Subcutaneous abdominal adipose tissue (tissue), 5 donors: ENCODE results near the gene NBEAL2.
A peak's percentile ranks its signal among the peaks of the same experiment; 100 is the strongest.

Source experiments
- H3K27ac ChIP-seq: one replicate; pipeline ENCODE4 v1.7.0; 2013; ENCODE audit warnings: low read depth, mild to moderate bottlenecking, inconsistent platforms, low read length, moderate library complexity
- H3K27me3 ChIP-seq, 5 donors: one replicate each; pipeline ENCODE4 v1.7.0; 2013; ENCODE audit warnings: low read length in 5 of 5, inconsistent platforms in 1 of 5; ENCODE audit not compliant: control insufficient read depth in 5 of 5, insufficient read depth in 4 of 5
- H3K36me3 ChIP-seq, 5 donors: one replicate each; pipeline ENCODE4 v1.7.0; 2013; ENCODE audit warnings: low read length in 5 of 5; ENCODE audit not compliant: control insufficient read depth in 5 of 5, insufficient read depth in 5 of 5
- H3K4me1 ChIP-seq, 5 donors: one replicate each; pipeline ENCODE4 v1.7.0; 2013; ENCODE audit warnings: low read length in 5 of 5, mild to moderate bottlenecking in 3 of 5, moderate library complexity in 1 of 5; ENCODE audit not compliant: control insufficient read depth in 5 of 5, insufficient read depth in 5 of 5
- H3K4me3 ChIP-seq, 5 donors: one replicate each; pipeline ENCODE4 v1.7.0; 2013; ENCODE audit warnings: low read length in 5 of 5, low read depth in 1 of 5
- H3K9ac ChIP-seq, 5 donors: one replicate each; pipeline ENCODE4 v1.7.0; 2013; ENCODE audit warnings: low read length in 5 of 5, mild to moderate bottlenecking in 4 of 5, moderate library complexity in 3 of 5
- H3K9me3 ChIP-seq, 5 donors: one replicate each; pipeline ENCODE4 v1.7.0; 2013; ENCODE audit warnings: low read length in 5 of 5; ENCODE audit not compliant: control insufficient read depth in 5 of 5
- donor health status: healthy.
- donor health status: healthy.
- donor health status: healthy.
- donor health status: healthy.
- donor health status: healthy.

Gene NBEAL2

DNA sequence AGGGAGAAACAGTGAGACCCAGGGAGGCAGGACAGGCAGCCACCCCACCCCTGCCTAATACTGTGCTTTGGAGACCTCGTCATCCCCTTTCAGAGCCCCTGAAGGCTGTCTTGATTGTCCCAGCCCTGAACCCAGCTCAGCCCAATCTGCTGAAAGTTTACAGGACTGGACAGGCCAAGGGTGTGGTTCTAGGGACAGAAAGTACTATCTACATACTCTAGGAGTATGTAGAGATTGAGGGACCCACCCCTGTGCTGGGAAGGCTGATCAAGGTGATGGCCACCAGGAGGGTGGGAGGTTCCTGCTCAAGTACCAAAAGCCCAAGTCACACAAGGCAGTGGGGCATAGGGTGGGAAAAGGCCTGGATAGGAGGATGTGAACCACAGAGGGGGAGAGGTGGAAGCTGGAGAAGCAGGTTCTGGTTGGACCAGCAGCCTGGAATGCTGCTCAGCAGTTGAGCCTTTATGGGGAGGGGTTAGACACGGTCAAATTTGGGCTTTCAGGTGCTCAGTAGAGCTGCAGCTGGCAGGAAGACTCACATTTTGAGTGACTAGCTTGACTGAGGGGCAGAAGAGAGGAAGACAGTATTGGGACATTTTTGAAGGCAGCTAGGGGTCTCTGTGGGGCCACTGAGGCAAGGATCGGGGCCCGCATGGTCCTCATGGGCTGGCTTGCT is 6.7 kb downstream of the NBEAL2 start:
- Histone ChIP-seq H3K27me3 (no peaks in the 10 kb centered on the region), H3K4me3 (no peak overlapping the region), H3K9me3 (no peaks in the 10 kb centered on the region), H3K27ac (no peak overlapping the region), H3K36me3 (peaks cover 0 to 18% (median 12%) of the 10 kb centered on the region in 5 donors), H3K4me1 (peaks cover 7 to 69% (median 38%) of the 10 kb centered on the region in 5 donors), H3K9ac (no peak overlapping the region)

DNA sequence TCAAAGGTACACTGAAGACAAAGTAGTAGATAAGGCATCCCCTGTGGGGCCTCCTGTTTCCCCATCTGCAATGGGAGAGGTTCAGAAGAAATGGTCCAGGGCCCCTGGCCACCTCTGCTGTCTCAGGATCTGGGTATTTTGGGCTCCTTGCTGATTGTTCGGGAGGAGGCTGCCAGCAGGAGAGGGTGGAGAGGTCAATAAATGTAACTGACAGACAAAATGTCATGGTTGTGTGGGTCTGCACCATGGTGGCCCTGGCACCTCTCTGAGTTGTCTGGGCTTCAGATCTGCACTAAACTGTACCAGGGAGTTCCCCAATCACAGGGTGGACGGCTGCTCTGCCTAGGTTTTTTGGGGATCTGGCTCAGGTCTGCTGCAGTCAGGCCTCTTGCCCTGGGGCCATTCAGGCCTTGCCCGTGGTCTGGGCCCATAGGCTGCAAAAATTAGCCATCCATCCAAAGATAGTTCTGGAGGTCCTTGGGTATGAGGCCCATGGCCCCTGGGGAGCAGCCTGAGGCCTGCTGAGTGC is 7.4 kb downstream of the NBEAL2 start:
- peaks cover 4 to 66% (median 32%) of the 10 kb centered on the region in 5 donors for H3K4me1 ChIP-seq
- no peak overlapping the region for H3K4me3 ChIP-seq
- no peak overlapping the region for H3K9ac ChIP-seq
- H3K36me3 ChIP-seq = peaks cover 0 to 25% (median 18%) of the 10 kb centered on the region in 5 donors
- no peaks in the 10 kb centered on the region for H3K9me3 ChIP-seq
- no peak overlapping the region for H3K27ac ChIP-seq
- H3K27me3 ChIP-seq = no peaks in the 10 kb centered on the region

DNA sequence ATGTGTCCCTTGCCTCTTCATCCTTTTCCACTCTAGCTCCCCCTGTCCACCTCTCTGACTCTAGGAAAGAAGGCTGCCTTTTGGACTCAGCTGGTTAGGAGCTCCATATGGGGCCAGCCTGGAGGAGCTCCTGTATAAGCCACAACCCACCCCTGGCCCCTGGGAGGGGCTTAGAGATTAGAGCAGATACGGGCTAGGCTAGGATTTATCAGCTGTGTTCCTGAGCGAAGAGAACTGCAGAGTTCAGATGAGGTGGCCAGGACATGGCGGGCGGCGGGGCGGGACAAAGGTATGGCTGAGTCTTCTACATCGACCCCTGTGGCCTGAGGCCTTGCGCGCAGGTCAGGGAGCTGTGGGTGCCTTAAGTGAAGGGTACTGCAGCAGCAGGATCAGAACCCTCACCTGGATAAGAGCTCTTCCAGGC is 7.9 kb downstream of the NBEAL2 start:
- peaks cover 0 to 28% (median 19%) of the 10 kb centered on the region in 5 donors for H3K36me3 ChIP-seq
- peaks cover 4 to 62% (median 27%) of the 10 kb centered on the region in 5 donors for H3K4me1 ChIP-seq
- H3K4me3 ChIP-seq = peak overlapping the region in 2 of 5 donors; percentile 45 to 46
- no peaks in the 10 kb centered on the region for H3K27me3 ChIP-seq
- H3K27ac ChIP-seq = no peak overlapping the region
- H3K9ac ChIP-seq = no peak overlapping the region
- no peaks in the 10 kb centered on the region for H3K9me3 ChIP-seq

DNA sequence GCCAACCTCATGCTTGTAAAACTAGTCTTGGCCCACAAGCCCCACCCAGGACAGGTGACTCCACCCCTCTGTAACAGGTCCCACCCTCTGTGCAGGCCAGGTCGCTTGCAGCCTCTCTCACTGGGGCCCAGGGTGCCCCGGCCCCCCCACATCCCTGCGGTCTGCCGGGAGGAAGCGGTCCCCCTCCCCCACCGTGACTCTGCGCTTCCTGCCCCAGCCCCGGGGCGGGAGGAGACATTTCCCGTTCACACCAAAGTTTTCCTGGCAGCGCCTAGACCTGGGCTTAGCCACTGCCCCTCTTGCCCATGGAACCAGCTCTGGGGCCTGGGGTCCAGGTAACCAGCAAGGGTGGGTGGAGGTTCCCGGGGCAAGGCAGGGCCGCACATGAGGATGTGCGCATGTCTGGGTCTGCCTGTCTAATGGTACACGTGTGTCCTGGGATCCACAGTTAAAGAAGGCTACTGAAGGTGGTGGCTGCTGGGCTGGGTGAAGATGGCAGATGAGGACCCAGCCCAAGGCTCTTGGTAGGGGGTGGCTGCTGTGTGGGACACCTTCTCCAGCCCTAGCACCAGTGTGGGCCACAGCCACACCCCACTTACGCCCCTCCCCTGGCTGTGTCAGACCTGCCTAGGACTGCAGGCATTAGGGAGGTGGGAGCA is 8.4 kb downstream of the NBEAL2 start:
- Histone ChIP-seq H3K27me3 (no peaks in the 10 kb centered on the region), H3K4me3 (peak overlapping the region in 2 of 5 donors; percentile 45 to 46), H3K27ac (no peak overlapping the region), H3K4me1 (peaks cover 4 to 60% (median 27%) of the 10 kb centered on the region in 5 donors), H3K9me3 (no peaks in the 10 kb centered on the region), H3K36me3 (peaks cover 0 to 34% (median 21%) of the 10 kb centered on the region in 5 donors), H3K9ac (peak overlapping the region in 1 of 5 donors; percentile 48)

DNA sequence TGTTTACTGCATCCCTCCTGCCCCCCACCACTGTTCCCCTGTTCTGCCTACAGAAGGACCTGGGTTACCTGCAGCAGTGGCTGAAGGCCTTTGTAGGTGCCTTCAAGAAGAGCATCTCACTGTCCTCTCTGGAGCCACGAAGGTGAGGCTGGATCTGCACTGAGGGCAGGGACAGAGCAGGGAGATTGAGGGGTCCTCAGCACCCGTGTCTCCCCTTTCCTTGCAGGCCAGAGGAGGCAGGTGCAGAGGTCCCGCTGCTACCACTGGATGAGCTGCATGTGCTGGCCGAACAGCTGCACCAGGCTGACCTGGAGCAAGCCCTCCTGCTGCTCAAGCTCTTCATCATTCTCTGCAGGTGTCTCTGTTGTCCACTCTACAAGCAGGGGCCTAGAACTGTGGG is 9.2 kb downstream of the NBEAL2 start:
- no peak overlapping the region for H3K4me3 ChIP-seq
- peaks cover 0 to 41% (median 23%) of the 10 kb centered on the region in 5 donors for H3K36me3 ChIP-seq
- H3K27me3 ChIP-seq = no peaks in the 10 kb centered on the region
- H3K27ac ChIP-seq = no peak overlapping the region
- no peaks in the 10 kb centered on the region for H3K9me3 ChIP-seq
- peaks cover 4 to 60% (median 27%) of the 10 kb centered on the region in 5 donors for H3K4me1 ChIP-seq
- H3K9ac ChIP-seq = peak overlapping the region in 1 of 5 donors; percentile 23

DNA sequence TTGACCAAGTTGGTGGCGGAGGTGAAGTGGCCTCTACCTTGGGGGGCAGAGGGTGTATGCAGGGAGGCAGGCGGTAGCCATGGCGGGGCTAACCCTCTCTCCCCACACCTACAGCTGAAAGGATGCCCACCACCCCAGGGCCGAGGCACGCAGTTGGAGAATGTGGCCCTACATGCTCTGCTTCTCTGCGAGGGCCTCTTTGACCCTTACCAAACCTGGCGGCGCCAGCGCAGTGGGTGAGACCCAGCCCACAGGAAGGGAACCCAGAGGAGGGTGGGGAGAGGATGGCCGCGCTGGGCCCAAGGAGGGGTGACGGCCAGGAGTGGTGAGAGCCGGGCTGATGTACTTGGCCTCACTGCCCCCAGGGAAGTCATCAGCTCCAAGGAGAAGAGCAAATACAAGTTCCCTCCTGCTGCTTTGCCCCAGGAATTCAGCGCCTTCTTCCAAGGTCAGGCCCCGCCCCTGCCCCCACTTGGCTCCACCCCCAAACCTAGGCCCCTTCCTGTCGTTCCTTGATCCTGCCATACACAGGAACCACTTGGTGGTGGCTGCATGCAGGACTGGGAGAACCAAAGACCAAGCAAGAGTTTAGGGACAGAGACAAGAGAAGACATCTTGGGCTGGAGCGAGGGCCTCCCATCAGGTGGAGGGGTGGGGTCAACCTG is 9.8 kb downstream of the NBEAL2 start:
- H3K36me3 ChIP-seq = peaks cover 0 to 46% (median 29%) of the 10 kb centered on the region in 5 donors
- no peak overlapping the region for H3K9ac ChIP-seq
- no peak overlapping the region for H3K4me3 ChIP-seq
- no peaks in the 10 kb centered on the region for H3K9me3 ChIP-seq
- peaks cover 4 to 60% (median 27%) of the 10 kb centered on the region in 5 donors for H3K4me1 ChIP-seq
- no peak overlapping the region for H3K27ac ChIP-seq
- H3K27me3 ChIP-seq = no peaks in the 10 kb centered on the region

DNA sequence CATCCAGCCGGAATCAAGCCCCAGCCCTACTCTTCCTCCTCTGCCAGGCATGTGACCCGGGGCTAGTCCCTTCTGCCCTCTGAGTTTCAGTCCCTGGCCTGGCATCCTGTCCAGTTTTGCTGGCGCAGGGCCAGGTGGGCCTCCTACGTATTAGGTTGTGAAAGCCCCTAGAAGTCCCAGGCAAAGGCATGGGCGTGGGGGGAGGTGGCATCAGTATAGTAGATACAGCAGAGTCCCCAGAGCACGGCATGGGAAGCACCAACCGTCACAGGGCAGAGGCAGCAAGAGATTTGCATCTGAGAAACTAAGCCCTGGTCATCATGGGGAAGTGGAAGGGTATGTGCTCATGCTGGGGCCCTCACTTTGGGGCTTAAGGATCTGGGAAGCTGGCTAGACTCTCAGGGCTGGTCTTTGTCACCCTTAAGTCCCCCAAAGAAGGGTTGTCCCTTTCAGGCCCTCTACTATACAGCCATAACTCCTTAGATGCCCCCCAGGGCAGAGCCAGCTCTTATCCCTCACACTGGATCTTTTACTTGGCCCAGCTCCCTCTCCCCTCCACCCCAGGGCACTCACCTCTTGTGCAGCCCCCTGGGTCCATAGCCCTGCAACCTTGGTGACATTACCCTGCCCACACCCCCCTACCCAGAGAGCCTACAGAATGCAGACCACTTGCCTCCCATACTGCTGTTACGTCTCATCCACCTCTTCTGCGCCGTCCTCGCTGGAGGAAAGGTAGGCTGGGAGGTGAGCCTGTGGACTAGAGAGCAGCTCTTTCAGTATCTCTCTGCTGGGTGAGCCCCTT is 11.3 kb downstream of the NBEAL2 start:
- no peak overlapping the region for H3K4me3 ChIP-seq
- H3K9me3 ChIP-seq = no peaks in the 10 kb centered on the region
- peaks cover 0 to 60% (median 43%) of the 10 kb centered on the region in 5 donors for H3K36me3 ChIP-seq
- peaks cover 3 to 56% (median 26%) of the 10 kb centered on the region in 5 donors for H3K4me1 ChIP-seq
- H3K9ac ChIP-seq = peak overlapping the region in 1 of 5 donors; percentile 30
- H3K27ac ChIP-seq = no peak overlapping the region
- H3K27me3 ChIP-seq = no peaks in the 10 kb centered on the region

DNA sequence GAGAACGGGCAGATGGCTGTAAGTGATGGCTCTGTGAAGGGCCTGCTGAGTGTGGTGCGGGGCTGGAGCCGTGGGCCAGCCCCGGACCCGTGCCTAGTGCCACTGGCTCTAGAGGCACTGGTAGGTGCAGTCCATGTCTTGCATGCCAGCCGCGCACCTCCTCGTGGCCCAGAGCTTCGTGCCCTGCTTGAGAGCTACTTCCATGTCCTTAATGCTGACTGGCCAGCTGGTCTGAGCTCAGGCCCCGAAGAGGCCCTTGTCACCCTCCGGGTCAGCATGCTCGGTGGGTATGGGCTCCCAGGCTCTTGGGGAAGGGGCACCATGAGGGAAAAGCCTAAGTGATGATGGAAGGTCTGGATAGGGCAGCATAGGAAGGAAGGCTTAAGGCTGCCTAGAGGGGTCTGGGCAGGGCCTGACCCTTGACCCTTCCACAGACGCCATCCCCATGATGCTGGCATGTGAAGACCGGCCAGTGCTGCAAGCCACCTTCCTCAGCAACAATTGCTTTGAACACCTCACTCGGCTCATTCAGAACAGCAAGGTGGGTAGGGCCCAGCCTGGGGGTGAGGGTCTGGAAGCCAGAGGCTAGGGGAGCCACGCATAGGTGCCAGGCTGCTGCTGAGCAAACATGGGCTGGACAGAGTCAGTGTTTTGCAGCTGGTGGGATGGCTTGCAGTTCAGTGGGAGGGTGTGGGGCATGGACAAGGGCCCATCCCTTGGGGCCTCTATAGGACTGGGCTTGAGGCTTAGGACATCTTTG is 12.1 kb downstream of the NBEAL2 start:
- H3K9me3 ChIP-seq = no peaks in the 10 kb centered on the region
- no peak overlapping the region for H3K4me3 ChIP-seq
- no peak overlapping the region for H3K27ac ChIP-seq
- no peak overlapping the region for H3K9ac ChIP-seq
- H3K36me3 ChIP-seq = peaks cover 0 to 64% (median 45%) of the 10 kb centered on the region in 5 donors
- peaks cover 2 to 48% (median 24%) of the 10 kb centered on the region in 5 donors for H3K4me1 ChIP-seq
- no peaks in the 10 kb centered on the region for H3K27me3 ChIP-seq

DNA sequence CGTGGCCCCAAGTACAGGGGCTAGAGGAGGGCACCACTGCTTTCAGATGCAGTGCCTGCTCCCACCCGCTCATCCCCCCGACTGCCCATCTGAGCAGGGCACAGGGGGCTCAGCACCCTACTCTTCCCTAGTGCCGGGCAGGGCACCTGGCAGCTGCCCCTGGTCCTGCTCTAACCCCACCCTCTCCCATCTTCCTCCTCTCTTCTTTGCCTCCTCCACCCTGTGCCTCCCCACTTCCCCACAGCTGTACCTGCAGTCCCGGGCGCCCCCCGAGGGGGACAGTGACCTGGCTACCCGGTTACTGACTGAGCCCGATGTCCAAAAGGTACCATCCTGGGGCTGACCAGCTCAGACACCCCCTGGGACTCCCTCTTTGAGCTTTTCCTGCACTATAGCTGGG is 12.8 kb downstream of the NBEAL2 start:
- Histone ChIP-seq H3K4me1 (peaks cover 2 to 47% (median 22%) of the 10 kb centered on the region in 5 donors), H3K27ac (no peak overlapping the region)

More for the DNA sequence above, 12.8 kb downstream of the NBEAL2 start:
- no peaks in the 10 kb centered on the region for H3K9me3 ChIP-seq
- H3K4me3 ChIP-seq = no peak overlapping the region
- H3K9ac ChIP-seq = no peak overlapping the region
- H3K27me3 ChIP-seq = no peaks in the 10 kb centered on the region
- peaks cover 0 to 71% (median 52%) of the 10 kb centered on the region in 5 donors for H3K36me3 ChIP-seq
